Measurements from ENCODE around the gene ZNF511.

The ZNF511 gene

GRCh38 chr10:133353988-133354605 is 45.4 kb downstream of the ZNF511 start:
- H3K27ac ChIP-seq = no peak overlapping the region
- TF ChIP-seq ZFX (IDR thresholded peaks at IDR 0.05) (no peak), CTCF (conservative IDR thresholded peaks at IDR 0.05) (no peak)

- H3K27ac ChIP-seq = no peak overlapping the region
- TF ChIP-seq CTCF (conservative IDR thresholded peaks at IDR 0.05) (no peak), ZFX (IDR thresholded peaks at IDR 0.05) (no peak)
Measured at GRCh38 chr10:133354672-133355240, 46.0 kb downstream of the ZNF511 start.

GRCh38 chr10:133355266-133355665 is 46.6 kb downstream of the ZNF511 start:
- H3K27ac ChIP-seq = no peak overlapping the region
- no peak for TF ChIP-seq ZFX (IDR thresholded peaks at IDR 0.05)
- no peak for TF ChIP-seq CTCF (conservative IDR thresholded peaks at IDR 0.05)

- H3K27ac ChIP-seq = no peak overlapping the region; the same call in 1 of the 2 replicates
- no peak for TF ChIP-seq ZFX (IDR thresholded peaks at IDR 0.05)
- TF ChIP-seq CTCF (conservative IDR thresholded peaks at IDR 0.05) = no peak
Measured at GRCh38 chr10:133355991-133356390, 47.3 kb downstream of the ZNF511 start.

- TF ChIP-seq ZFX (IDR thresholded peaks at IDR 0.05) (no peak), CTCF (conservative IDR thresholded peaks at IDR 0.05) (no peak)
- H3K27ac ChIP-seq = peak overlapping the region; percentile 74
Measured at GRCh38 chr10:133356549-133357284, 48.0 kb downstream of the ZNF511 start.

GRCh38 chr10:133357285-133358161 is 48.8 kb downstream of the ZNF511 start, which contains the start of gene FUOM:
TSS of gene FUOM (minus strand) at chr10:133358019. CDS start at chr10:133358007, 12 bp downstream.
- peak within 1 kb of the TSS; percentile 92 for H3K27ac ChIP-seq
- TF ChIP-seq CTCF (conservative IDR thresholded peaks at IDR 0.05) (no peak), ZFX (IDR thresholded peaks at IDR 0.05) (peak; percentile 55; the same call in 1 of the 2 replicates)
